Duodenal mucosa (tissue), 2 donors: ENCODE measurements around the gene PRLR.

ENCODE experiments used
- H3K27ac ChIP-seq: one replicate; pipeline ENCODE4 v1.7.0; 2013; ENCODE audit warnings: low read depth, low read length
- H3K27me3 ChIP-seq, 2 donors: one replicate each; pipeline ENCODE4 v1.7.0; 2013; ENCODE audit warnings: low read length in 2 of 2, control low read depth in 1 of 2; ENCODE audit not compliant: insufficient read depth in 2 of 2, control insufficient read depth in 1 of 2
- H3K36me3 ChIP-seq, 2 donors: one replicate each; pipeline ENCODE4 v1.7.0; 2013; ENCODE audit warnings: low read length in 2 of 2, control low read depth in 1 of 2; ENCODE audit not compliant: insufficient read depth in 2 of 2, control insufficient read depth in 1 of 2
- H3K4me1 ChIP-seq, 2 donors: one replicate each; pipeline ENCODE4 v1.7.0; 2013; ENCODE audit warnings: low read length in 2 of 2, control low read depth in 1 of 2; ENCODE audit not compliant: insufficient read depth in 2 of 2, control insufficient read depth in 1 of 2
- H3K4me3 ChIP-seq, 2 donors: one replicate each; pipeline ENCODE4 v1.7.0; 2013; ENCODE audit warnings: low read length in 2 of 2, low read depth in 1 of 2
- H3K9ac ChIP-seq, 2 donors: one replicate each; pipeline ENCODE4 v1.7.0; 2013; ENCODE audit warnings: low read length in 2 of 2, low read depth in 1 of 2
- H3K9me3 ChIP-seq, 2 donors: one replicate each; pipeline ENCODE4 v1.7.0; 2013; ENCODE audit warnings: low read length in 2 of 2, control low read depth in 1 of 2; ENCODE audit not compliant: control insufficient read depth in 1 of 2

Gene PRLR

DNA sequence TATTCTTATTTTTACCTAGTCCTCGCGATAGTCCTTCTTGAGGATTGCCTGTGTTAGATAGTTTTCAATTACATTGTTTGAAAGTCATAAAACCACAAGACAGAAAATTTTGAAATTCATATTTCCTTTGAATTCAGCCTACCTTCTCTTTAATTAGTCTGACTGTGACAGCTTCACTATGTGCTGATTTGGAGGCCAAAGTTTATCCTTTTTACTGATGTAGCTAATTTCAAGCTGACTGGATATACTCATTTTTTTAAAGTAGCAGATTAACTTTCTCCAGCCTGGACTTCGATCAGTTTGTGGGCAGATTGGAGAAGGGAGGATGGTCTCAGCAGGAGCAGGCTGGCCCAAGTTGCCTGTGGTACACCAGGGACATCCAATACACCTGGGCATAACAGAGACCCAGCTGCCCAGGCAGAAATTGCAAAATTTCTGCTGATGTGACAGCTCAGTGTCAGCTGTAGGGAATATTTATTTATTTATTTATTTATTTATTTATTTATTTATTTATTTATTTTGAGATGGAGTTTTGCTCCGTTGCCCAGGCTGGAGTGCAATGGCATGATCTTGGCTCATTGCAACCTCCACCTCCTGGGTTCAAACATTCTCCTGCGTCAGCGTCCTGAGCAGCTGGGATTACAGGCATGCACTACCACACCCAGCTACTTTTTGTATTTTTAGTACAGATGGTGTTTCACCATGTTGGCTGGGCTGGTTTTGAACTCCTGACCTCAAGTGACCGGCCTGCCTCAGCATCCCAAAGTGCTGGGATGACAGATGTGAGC is 206.7 kb downstream of the PRLR start:
- H3K27ac ChIP-seq = no peak overlapping the region
- peaks cover 0 to 4% of the 10 kb centered on the region in 2 donors for H3K4me1 ChIP-seq

DNA sequence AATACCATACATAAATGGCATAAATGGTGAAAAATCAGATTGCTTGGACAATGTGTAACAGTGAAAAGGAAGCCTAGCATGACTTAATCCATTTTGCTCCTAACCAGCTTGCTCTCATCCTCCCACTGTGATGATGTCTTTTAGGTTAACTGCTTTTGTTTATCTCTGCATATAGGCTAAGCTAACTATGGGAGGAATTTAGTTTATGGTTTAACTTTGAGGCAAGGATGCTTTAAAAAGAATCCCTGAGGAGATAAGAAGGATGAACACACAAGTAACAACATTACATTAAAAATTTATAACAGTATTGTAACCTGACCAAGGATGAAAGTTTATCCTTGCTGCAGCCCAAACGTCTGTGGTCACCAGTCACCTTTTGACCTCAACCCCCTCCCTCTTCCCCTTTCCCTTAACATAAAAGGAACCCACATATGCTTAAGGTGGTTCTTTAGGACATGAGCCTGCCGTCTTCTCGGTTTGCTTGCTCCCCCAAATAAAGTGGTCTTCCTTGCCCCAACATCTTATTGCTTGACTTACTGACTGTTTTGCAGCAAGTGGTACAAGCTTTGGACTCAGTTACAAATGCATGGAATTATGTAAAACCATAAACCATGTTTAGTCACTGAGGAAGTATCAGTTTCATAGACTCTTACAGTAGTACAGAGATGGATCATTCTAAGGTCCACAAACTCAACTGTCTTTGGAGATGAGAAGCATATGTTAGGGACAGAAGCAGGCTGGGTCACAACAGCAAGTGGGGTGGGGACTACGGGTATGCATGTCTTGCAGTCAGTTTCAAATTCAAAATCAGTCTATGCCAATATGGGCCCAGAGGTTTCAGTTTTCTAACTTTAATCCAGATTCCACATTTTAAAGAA is 213.9 kb downstream of the PRLR start:
- Histone ChIP-seq H3K36me3 (no peaks in the 10 kb centered on the region), H3K27ac (no peak overlapping the region)

More for the DNA sequence above, 206.7 kb downstream of the PRLR start:
- Histone ChIP-seq H3K36me3 (no peaks in the 10 kb centered on the region), H3K9me3 (no peaks in the 10 kb centered on the region), H3K27me3 (no peaks in the 10 kb centered on the region), H3K9ac (no peak overlapping the region), H3K4me3 (no peak overlapping the region)

DNA sequence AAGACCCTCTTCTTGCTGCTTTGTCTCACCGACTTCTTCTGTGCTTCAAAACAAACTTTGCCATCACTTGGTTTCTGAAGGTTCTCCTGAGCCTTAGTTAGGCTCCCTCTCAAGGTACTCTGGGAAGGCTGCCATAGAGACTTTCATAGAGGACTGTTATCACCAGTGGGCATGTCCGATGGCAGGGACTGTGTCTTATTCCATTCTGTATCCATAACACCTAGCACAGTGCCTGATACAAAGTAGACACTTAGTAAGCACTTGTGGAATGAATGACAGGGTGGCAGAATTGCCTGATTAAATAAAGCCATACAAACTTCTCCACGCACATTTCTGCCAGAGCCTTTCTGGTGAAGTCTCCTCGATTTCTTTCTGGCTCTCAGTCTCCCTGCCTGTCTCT is 215.2 kb downstream of the PRLR start:
- H3K27ac ChIP-seq = no peak overlapping the region
- no peaks in the 10 kb centered on the region for H3K9me3 ChIP-seq
- H3K4me3 ChIP-seq = no peak overlapping the region
- H3K4me1 ChIP-seq = no peaks in the 10 kb centered on the region
- H3K9ac ChIP-seq = no peak overlapping the region
- no peaks in the 10 kb centered on the region for H3K27me3 ChIP-seq
- H3K36me3 ChIP-seq = no peaks in the 10 kb centered on the region

More for the DNA sequence above, 213.9 kb downstream of the PRLR start:
- Histone ChIP-seq H3K4me3 (no peak overlapping the region), H3K9ac (no peak overlapping the region), H3K4me1 (no peaks in the 10 kb centered on the region), H3K27me3 (no peaks in the 10 kb centered on the region), H3K9me3 (no peaks in the 10 kb centered on the region)

DNA sequence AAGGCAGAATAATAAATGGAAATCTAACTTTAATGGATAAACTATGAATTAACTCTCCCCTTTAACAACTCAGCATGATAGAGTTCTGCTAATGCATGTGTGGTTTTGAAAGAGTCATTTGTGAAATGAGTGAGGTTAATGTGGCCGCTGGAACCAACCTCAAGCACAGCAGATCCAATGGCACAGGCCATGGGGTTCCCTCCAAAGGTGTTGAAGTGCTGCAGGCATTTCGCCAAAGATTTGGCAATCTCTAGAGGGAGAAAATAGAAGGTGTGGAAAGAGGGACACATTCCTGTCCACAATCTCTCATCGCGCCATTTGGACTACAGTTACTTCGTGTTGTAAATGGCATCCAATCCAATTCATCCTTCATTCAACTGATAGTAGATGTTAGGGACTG is 217.5 kb downstream of the PRLR start:
- no peaks in the 10 kb centered on the region for H3K36me3 ChIP-seq
- no peaks in the 10 kb centered on the region for H3K27me3 ChIP-seq
- H3K9ac ChIP-seq = no peak overlapping the region
- H3K9me3 ChIP-seq = no peaks in the 10 kb centered on the region
- H3K4me1 ChIP-seq = no peaks in the 10 kb centered on the region
- no peak overlapping the region for H3K27ac ChIP-seq
- no peak overlapping the region for H3K4me3 ChIP-seq

DNA sequence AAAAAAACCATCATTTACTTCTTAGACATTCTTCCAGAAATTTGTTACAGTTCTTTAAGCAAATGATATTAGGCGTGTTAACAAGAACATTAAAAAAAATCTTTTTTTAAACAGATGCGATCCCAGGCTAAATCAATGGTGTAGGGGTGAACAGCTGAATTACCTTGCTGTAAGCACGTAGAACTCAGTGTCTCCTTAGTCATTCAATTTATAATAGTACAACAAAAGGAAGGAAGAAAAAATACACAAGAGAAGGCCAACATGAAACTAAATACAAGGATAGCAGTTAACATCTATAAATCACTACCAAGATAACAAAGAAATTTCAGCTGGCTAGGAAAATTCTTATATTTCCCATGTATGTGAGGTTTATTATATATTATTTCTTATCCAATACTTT is 217.9 kb downstream of the PRLR start:
- H3K9ac ChIP-seq = no peak overlapping the region
- H3K27ac ChIP-seq = no peak overlapping the region
- H3K27me3 ChIP-seq = no peaks in the 10 kb centered on the region
- H3K4me1 ChIP-seq = no peaks in the 10 kb centered on the region
- H3K4me3 ChIP-seq = no peak overlapping the region
- no peaks in the 10 kb centered on the region for H3K9me3 ChIP-seq
- H3K36me3 ChIP-seq = no peaks in the 10 kb centered on the region

DNA sequence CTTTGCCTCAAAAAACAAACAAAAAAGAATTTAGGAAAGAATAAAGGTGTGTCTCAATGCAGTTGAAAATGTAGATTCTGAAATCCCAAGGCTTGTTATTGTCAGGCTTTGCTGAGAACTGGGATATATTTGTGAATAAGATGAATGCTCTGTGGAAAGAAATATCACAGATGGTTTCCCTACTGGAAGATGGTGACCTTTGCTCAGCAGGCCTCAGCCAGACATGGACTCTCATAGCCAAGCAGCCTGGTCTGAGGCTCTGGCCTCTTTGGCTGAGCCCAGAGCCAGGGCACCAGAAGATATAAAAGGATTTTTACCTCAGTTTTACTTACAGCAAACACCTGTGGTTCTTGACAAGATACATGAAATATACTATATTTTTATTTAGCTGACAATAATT is 219.6 kb downstream of the PRLR start:
- no peaks in the 10 kb centered on the region for H3K36me3 ChIP-seq
- no peaks in the 10 kb centered on the region for H3K9me3 ChIP-seq
- H3K27ac ChIP-seq = no peak overlapping the region
- H3K9ac ChIP-seq = no peak overlapping the region
- H3K27me3 ChIP-seq = no peaks in the 10 kb centered on the region
- H3K4me3 ChIP-seq = no peak overlapping the region
- H3K4me1 ChIP-seq = no peaks in the 10 kb centered on the region

DNA sequence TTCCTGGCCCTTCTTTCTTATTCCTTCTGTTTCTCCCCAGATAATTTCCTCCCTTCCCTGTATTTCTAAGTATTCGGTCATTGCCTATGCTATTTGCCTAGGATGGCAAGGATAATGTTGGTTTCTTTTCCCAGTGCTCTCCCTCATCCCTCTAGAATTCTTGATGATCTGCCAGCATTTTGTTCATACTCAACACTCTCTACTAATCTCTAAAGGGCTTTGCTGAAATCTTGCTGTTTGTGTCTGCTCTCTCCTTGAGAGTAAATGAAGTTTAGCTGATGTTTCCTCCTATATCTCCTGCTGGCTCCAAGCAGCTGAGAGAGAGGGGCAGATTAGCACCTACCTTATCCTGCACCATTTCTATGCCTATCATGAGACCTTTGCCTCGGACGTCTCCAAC is 220.6 kb downstream of the PRLR start:
- Histone ChIP-seq H3K4me3 (no peak overlapping the region), H3K9ac (no peak overlapping the region), H3K27ac (no peak overlapping the region), H3K9me3 (no peaks in the 10 kb centered on the region), H3K4me1 (no peaks in the 10 kb centered on the region), H3K36me3 (no peaks in the 10 kb centered on the region), H3K27me3 (no peaks in the 10 kb centered on the region)

DNA sequence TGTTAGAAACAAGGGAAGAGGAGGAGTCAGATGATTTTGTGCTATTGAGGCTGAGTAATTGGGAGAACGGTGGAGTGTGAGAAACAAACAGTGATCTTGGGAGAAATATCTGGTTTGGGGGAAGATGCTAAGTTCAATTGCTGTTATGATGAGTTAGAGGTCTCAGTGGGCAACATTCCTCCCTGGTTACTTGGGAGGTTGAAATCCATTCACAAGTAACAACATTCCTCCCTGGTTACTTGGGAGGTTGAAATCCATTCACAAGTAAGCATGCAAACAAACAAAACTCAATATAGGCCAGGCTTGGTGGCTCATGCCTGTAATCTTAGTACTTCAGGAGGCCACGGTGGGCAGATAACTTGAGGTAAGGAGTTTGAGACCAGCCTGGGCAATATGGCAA is 221.3 kb downstream of the PRLR start:
- H3K27me3 ChIP-seq = no peaks in the 10 kb centered on the region
- H3K27ac ChIP-seq = no peak overlapping the region
- no peaks in the 10 kb centered on the region for H3K36me3 ChIP-seq
- no peak overlapping the region for H3K9ac ChIP-seq
- no peaks in the 10 kb centered on the region for H3K9me3 ChIP-seq
- H3K4me1 ChIP-seq = no peaks in the 10 kb centered on the region
- H3K4me3 ChIP-seq = no peak overlapping the region

DNA sequence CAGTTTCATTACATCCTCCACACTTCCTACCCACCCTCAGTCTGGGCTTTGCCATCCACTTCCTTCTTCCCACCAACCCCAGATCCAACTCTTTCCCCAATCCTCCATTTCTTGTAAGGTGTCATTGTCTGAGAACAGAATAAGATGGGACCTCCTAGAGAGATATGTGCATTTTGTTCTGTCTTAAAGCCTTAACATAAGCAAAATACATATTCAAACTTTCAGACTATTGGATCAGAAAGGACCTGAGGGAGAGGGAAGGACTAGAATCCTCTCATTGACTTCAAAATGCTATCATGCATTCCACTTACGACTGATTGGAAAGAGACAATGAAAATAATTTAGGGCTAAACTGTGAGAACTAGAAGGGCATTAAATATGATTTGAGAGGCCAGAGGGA is 225.5 kb downstream of the PRLR start:
- no peaks in the 10 kb centered on the region for H3K36me3 ChIP-seq
- H3K9me3 ChIP-seq = no peaks in the 10 kb centered on the region
- no peak overlapping the region for H3K9ac ChIP-seq
- no peaks in the 10 kb centered on the region for H3K4me1 ChIP-seq
- H3K4me3 ChIP-seq = no peak overlapping the region
- no peaks in the 10 kb centered on the region for H3K27me3 ChIP-seq
- H3K27ac ChIP-seq = no peak overlapping the region

DNA sequence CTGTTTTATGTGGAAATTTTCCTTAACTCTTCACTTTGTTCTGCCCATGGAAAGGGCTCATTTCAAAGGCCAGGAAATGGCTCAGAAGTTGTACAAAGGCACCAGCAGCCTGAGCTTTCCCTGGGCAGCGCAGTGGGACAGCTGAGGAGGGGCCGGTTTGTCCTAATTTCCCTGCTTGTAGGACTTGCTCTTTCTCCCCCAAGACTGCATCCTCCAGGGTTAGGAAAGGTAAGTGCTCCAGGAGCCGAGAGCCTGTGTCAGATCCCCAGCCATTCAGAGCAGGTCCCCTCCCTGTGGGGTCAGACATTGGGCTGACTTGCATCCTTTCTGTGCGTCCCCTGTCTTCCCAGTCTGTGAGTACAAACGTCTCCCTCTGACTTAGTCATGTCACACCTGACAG is 226.1 kb downstream of the PRLR start:
- H3K4me1 ChIP-seq = no peaks in the 10 kb centered on the region
- H3K27me3 ChIP-seq = no peaks in the 10 kb centered on the region
- H3K27ac ChIP-seq = no peak overlapping the region
- H3K4me3 ChIP-seq = no peak overlapping the region
- H3K9me3 ChIP-seq = no peaks in the 10 kb centered on the region
- no peaks in the 10 kb centered on the region for H3K36me3 ChIP-seq
- no peak overlapping the region for H3K9ac ChIP-seq
